ENCODE measurements around the gene IL17D.

Gene IL17D

GRCh38 chr13:20686863-20687579 lies 16.5 kb upstream of the IL17D start:
- DNase-seq (ENCODE audit: extremely low spot score): no peak
- CTCF ChIA-PET: interaction anchor here (1.3 to 4.2 kb wide), 2 partner anchors 9 to 17 kb away, joined by 4 to 14 read pairs; partner anchors contain the start of gene IL17D
- POLR2A ChIA-PET: no interaction called here
- TF ChIP-seq CTCF (IDR thresholded peaks at IDR 0.05; ENCODE audit: control extremely low read depth, extremely low read depth, low read depth, missing control alignments): no peak

GRCh38 chr13:20689291-20689690 lies 14.2 kb upstream of the IL17D start:
- no peak for DNase-seq (ENCODE audit: extremely low spot score)
- ChIA-PET POLR2A (no interaction called here), CTCF (interaction anchor here (1.0 to 4.2 kb wide), 2 partner anchors 12 to 23 kb away, joined by 3 to 14 read pairs; no protein-coding TSS in a partner anchor)
- TF ChIP-seq CTCF (IDR thresholded peaks at IDR 0.05; ENCODE audit: control extremely low read depth, extremely low read depth, low read depth, missing control alignments): no peak

GRCh38 chr13:20691616-20692015 lies 11.9 kb upstream of the IL17D start:
- no peak for TF ChIP-seq CTCF (IDR thresholded peaks at IDR 0.05; ENCODE audit: control extremely low read depth, extremely low read depth, low read depth, missing control alignments)
- ChIA-PET CTCF (no interaction called here), POLR2A (no interaction called here)
- DNase-seq (ENCODE audit: extremely low spot score): no peak

- DNase-seq (ENCODE audit: extremely low spot score): no peak
- ChIA-PET CTCF (no interaction called here), POLR2A (no interaction called here)
- TF ChIP-seq CTCF (IDR thresholded peaks at IDR 0.05; ENCODE audit: control extremely low read depth, extremely low read depth, low read depth, missing control alignments): no peak
These were observed 7.4 kb upstream of the IL17D start for GRCh38 chr13:20696073-20696472.

GRCh38 chr13:20699715-20700114 lies 3.8 kb upstream of the IL17D start:
- POLR2A ChIA-PET: no interaction called here
- no peak for DNase-seq (ENCODE audit: extremely low spot score)
- TF ChIP-seq CTCF (IDR thresholded peaks at IDR 0.05; ENCODE audit: control extremely low read depth, extremely low read depth, low read depth, missing control alignments): no peak
- CTCF ChIA-PET: interaction anchor here (5.9 kb wide), 1 partner anchor 13 kb away, joined by 34 read pairs; no protein-coding TSS in a partner anchor

- no peak for TF ChIP-seq CTCF (IDR thresholded peaks at IDR 0.05; ENCODE audit: control extremely low read depth, extremely low read depth, low read depth, missing control alignments)
- POLR2A ChIA-PET: no interaction called here
- CTCF ChIA-PET: interaction anchor here (5.9 kb wide), 1 partner anchor 13 kb away, joined by 34 read pairs; no protein-coding TSS in a partner anchor
- DNase-seq (ENCODE audit: extremely low spot score): no peak
These were observed 3.2 kb upstream of the IL17D start for GRCh38 chr13:20700288-20700687.

Data from GM10248 (cell line).